Astrocyte of the spinal cord (primary cell): ENCODE data around the gene DAPL1.
A peak's percentile ranks its signal among the peaks of the same experiment; 100 is the strongest.

ENCODE experiments used
- DNase-seq: peaks from one replicate; pipeline ENCODE4 v3.0.0; 2011; ENCODE audit warnings: low read depth, low spot score
- H3K4me3 ChIP-seq: 2 replicates; pipeline ENCODE4 v1.5.1; 2011; ENCODE audit warnings: low read depth, mild to moderate bottlenecking, low read length, moderate library complexity
- CTCF ChIP-seq: IDR thresholded peaks from 2 replicates; pipeline ENCODE4 v1.5.1; 2012; ENCODE audit warnings: low read depth, mild to moderate bottlenecking, low read length, inconsistent platforms
- in situ Hi-C: cut with HindIII; loops from 2 replicates; pipeline ENCODE4 v1.10.0; 2017; ENCODE audit warnings: low sequenced_read_pairs

Gene DAPL1

GRCh38 chr2:158753641-158754611 lies 41.2 kb upstream of the DAPL1 start:
- TF ChIP-seq CTCF, result peak; percentile 88
- in situ Hi-C loops, result no loop called here
- H3K4me3 ChIP-seq, result peak overlapping the region; percentile 23
- peak; percentile 73 for DNase-seq

- no peak overlapping the region for H3K4me3 ChIP-seq
- TF ChIP-seq CTCF, result peak; percentile 47
- in situ Hi-C loops, result no loop called here
- no peak for DNase-seq
Observed at GRCh38 chr2:158755310-158756087, 39.6 kb upstream of the DAPL1 start.

DNA sequence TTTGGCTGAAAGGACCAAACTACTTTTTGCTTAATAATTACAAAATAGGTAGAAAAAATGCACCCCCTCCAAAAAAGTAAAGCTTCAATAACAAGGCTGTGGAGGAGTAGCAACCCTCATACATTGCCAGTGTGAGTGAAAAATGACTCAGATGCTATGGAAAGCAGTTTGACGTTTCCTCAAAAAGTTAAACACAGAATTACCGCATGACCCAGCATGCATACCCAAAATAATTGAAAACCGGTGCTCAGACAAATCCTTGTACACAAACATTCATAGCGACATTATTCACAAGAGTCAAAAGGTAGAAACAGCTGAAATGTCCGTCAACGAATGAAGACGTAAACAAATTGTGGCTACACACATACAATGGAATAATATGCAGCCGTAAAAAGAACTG lies 38.8 kb upstream of the DAPL1 start:
- in situ Hi-C loops, result no loop called here

GRCh38 chr2:158756976-158757375 lies 38.1 kb upstream of the DAPL1 start:
- in situ Hi-C loops, result no loop called here
- no peak for TF ChIP-seq CTCF

More for the DNA sequence above, 38.8 kb upstream of the DAPL1 start:
- no peak overlapping the region for H3K4me3 ChIP-seq
- no peak for TF ChIP-seq CTCF
- no peak for DNase-seq

DNA sequence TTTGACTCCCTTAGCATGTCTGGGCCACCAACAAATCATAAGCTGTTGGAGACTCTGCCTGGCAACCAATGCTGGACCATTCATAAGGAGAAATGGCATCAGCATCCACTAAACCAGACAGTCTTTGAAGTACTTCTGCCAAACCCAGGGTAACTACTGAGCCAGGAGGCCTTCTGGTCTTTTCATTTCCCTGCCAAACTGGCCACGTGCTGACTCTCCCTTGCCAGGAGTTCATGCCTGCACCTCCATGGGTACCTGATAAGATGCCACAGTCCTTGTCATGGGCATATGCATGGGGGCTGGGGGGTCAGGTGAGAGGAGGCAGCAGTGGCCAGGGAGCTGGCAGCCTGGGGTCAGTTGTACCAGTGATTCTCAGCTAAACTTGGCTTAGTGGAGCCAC lies 34.2 kb upstream of the DAPL1 start:
- DNase-seq, result no peak
- in situ Hi-C loops, result no loop called here
- H3K4me3 ChIP-seq, result no peak overlapping the region
- TF ChIP-seq CTCF, result no peak

More at GRCh38 chr2:158756976-158757375, 38.1 kb upstream of the DAPL1 start:
- no peak overlapping the region for H3K4me3 ChIP-seq
- no peak for DNase-seq

GRCh38 chr2:158761621-158762020 lies 33.5 kb upstream of the DAPL1 start:
- peak; percentile 38 for DNase-seq
- in situ Hi-C loops, result no loop called here
- no peak for TF ChIP-seq CTCF
- H3K4me3 ChIP-seq, result no peak overlapping the region
